ENCODE results near the gene GFOD2.

The GFOD2 gene

GRCh38 chr16:67763066-67763465 is 44.0 kb upstream of the GFOD2 start:
- Histone ChIP-seq H2BK120ac (ENCODE audit: insufficient read depth, low read length, poor library complexity) (no peak overlapping the region), H2BK5ac (ENCODE audit: low read depth, low read length, poor library complexity) (no peak overlapping the region), H3K4me3 (ENCODE audit: low read depth, low read length) (no peak overlapping the region), H3K23ac (ENCODE audit: low read length) (no peak overlapping the region), H4K12ac (ENCODE audit: low read depth, low read length) (no peak overlapping the region), H3K27ac (ENCODE audit: low read depth, low read length) (no peak overlapping the region), H2AFZ (ENCODE audit: insufficient read depth, low read length, poor library complexity) (no peak overlapping the region), H3K79me1 (ENCODE audit: low read length) (no peaks in the 10 kb centered on the region), H3K4me2 (ENCODE audit: low read length) (no peak overlapping the region), H4K8ac (ENCODE audit: low read depth, low read length) (no peak overlapping the region), H3K14ac (ENCODE audit: low read length) (no peak overlapping the region), H3K9me3 (ENCODE audit: insufficient read depth, low read depth, low read length) (no peaks in the 10 kb centered on the region), H3K27me3 (ENCODE audit: insufficient read depth, low read length) (no peaks in the 10 kb centered on the region), H3K9ac (ENCODE audit: low read length) (no peak overlapping the region), H2AK5ac (ENCODE audit: low read length) (no peak overlapping the region), H3K79me2 (ENCODE audit: control insufficient read depth, insufficient read depth, low read length, poor library complexity) (no peaks in the 10 kb centered on the region), H3K4ac (ENCODE audit: low read depth, low read length) (no peak overlapping the region), H3K36me3 (ENCODE audit: control insufficient read depth in 1 of 2, insufficient read depth in 2 of 2, low read length in 2 of 2) (peaks cover 13 to 19% of the 10 kb centered on the region in 2 experiments), H3K4me1 (ENCODE audit: control insufficient read depth in 1 of 2, insufficient read depth in 2 of 2, low read length in 2 of 2) (peaks cover 6% of the 10 kb centered on the region in 2 experiments), H4K91ac (ENCODE audit: low read depth, low read length) (no peak overlapping the region), H2BK12ac (ENCODE audit: low read length) (no peak overlapping the region), H3K18ac (ENCODE audit: low read length) (no peak overlapping the region)
- no peak for DNase-seq
- WGBS (ENCODE audit: extremely low coverage, insufficient coverage, insufficient read length) = no CpG with 5 or more reads among the region's 5 CpGs

DNA sequence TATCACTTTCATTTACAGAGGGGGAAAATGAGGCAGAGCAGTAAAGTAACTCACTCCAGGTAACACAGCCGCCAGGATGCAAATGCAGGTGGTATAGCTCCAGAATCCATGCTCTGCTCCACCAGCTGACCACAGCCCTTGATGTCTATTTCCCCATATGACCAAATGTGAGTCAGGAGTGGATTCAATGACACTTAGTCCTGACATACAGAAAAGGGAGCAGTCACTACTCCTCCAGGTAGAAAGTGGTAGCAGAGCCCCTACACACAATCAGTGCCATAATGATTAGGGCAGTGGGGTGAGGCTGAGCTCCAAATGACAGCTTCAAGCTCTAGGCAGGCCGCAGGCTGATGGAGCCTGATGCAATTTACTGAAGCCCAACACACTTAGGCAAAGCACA is 43.3 kb upstream of the GFOD2 start:
- no CpG with 5 or more reads among the region's 2 CpGs for WGBS (ENCODE audit: extremely low coverage, insufficient coverage, insufficient read length)

DNA sequence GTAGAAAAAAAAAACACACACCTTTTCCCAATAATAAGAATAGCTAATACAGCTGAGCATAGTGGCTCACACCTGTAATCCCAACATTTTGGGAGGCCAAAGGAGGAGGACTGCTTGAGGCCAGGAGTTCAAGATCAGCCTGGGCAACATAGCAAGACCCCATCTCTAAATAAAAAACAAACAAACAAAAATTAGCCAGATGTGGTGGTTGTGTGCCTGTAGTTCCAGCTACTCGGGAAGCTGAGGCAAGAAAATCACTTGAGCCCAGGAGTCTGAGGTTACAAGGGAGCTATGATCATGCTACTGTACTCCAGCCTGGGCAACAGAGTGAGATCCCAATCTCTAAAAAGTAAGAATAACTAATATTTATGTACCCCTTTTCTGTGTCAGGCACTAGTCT is 42.8 kb upstream of the GFOD2 start:
- no peak for DNase-seq
- Histone ChIP-seq H2BK120ac (ENCODE audit: insufficient read depth, low read length, poor library complexity) (no peak overlapping the region), H4K91ac (ENCODE audit: low read depth, low read length) (no peak overlapping the region), H3K4me1 (ENCODE audit: control insufficient read depth in 1 of 2, insufficient read depth in 2 of 2, low read length in 2 of 2) (peaks cover 3 to 4% of the 10 kb centered on the region in 2 experiments), H2AFZ (ENCODE audit: insufficient read depth, low read length, poor library complexity) (no peak overlapping the region), H4K8ac (ENCODE audit: low read depth, low read length) (no peak overlapping the region), H3K23ac (ENCODE audit: low read length) (no peak overlapping the region), H2BK12ac (ENCODE audit: low read length) (no peak overlapping the region), H3K27ac (ENCODE audit: low read depth, low read length) (no peak overlapping the region), H3K4me2 (ENCODE audit: low read length) (no peak overlapping the region), H4K12ac (ENCODE audit: low read depth, low read length) (no peak overlapping the region), H2BK5ac (ENCODE audit: low read depth, low read length, poor library complexity) (no peak overlapping the region), H3K36me3 (ENCODE audit: control insufficient read depth in 1 of 2, insufficient read depth in 2 of 2, low read length in 2 of 2) (peaks cover 13 to 24% of the 10 kb centered on the region in 2 experiments), H3K79me2 (ENCODE audit: control insufficient read depth, insufficient read depth, low read length, poor library complexity) (no peaks in the 10 kb centered on the region), H3K4ac (ENCODE audit: low read depth, low read length) (no peak overlapping the region), H3K4me3 (ENCODE audit: low read depth, low read length) (no peak overlapping the region), H3K18ac (ENCODE audit: low read length) (no peak overlapping the region), H2AK5ac (ENCODE audit: low read length) (no peak overlapping the region), H3K79me1 (ENCODE audit: low read length) (no peaks in the 10 kb centered on the region), H3K9ac (ENCODE audit: low read length) (no peak overlapping the region), H3K27me3 (ENCODE audit: insufficient read depth, low read length) (no peaks in the 10 kb centered on the region), H3K14ac (ENCODE audit: low read length) (no peak overlapping the region), H3K9me3 (ENCODE audit: insufficient read depth, low read depth, low read length) (no peaks in the 10 kb centered on the region)
- WGBS (ENCODE audit: extremely low coverage, insufficient coverage, insufficient read length) = no CpG with 5 or more reads among the region's 1 CpG

More for the DNA sequence above, 43.3 kb upstream of the GFOD2 start:
- Histone ChIP-seq H3K9ac (ENCODE audit: low read length) (no peak overlapping the region), H2BK120ac (ENCODE audit: insufficient read depth, low read length, poor library complexity) (no peak overlapping the region), H3K79me2 (ENCODE audit: control insufficient read depth, insufficient read depth, low read length, poor library complexity) (no peaks in the 10 kb centered on the region), H3K27me3 (ENCODE audit: insufficient read depth, low read length) (no peaks in the 10 kb centered on the region), H3K79me1 (ENCODE audit: low read length) (no peaks in the 10 kb centered on the region), H4K12ac (ENCODE audit: low read depth, low read length) (no peak overlapping the region), H2BK5ac (ENCODE audit: low read depth, low read length, poor library complexity) (no peak overlapping the region), H3K36me3 (ENCODE audit: control insufficient read depth in 1 of 2, insufficient read depth in 2 of 2, low read length in 2 of 2) (peaks cover 13 to 20% of the 10 kb centered on the region in 2 experiments), H3K4me2 (ENCODE audit: low read length) (no peak overlapping the region), H3K9me3 (ENCODE audit: insufficient read depth, low read depth, low read length) (no peaks in the 10 kb centered on the region), H2AFZ (ENCODE audit: insufficient read depth, low read length, poor library complexity) (no peak overlapping the region), H4K8ac (ENCODE audit: low read depth, low read length) (no peak overlapping the region), H4K91ac (ENCODE audit: low read depth, low read length) (no peak overlapping the region), H3K14ac (ENCODE audit: low read length) (no peak overlapping the region), H3K4me1 (ENCODE audit: control insufficient read depth in 1 of 2, insufficient read depth in 2 of 2, low read length in 2 of 2) (peaks cover 6% of the 10 kb centered on the region in 2 experiments), H2BK12ac (ENCODE audit: low read length) (no peak overlapping the region), H3K4ac (ENCODE audit: low read depth, low read length) (no peak overlapping the region), H3K27ac (ENCODE audit: low read depth, low read length) (no peak overlapping the region), H3K4me3 (ENCODE audit: low read depth, low read length) (no peak overlapping the region), H3K18ac (ENCODE audit: low read length) (no peak overlapping the region), H3K23ac (ENCODE audit: low read length) (no peak overlapping the region), H2AK5ac (ENCODE audit: low read length) (no peak overlapping the region)
- DNase-seq = no peak

- H3K9me3 ChIP-seq (ENCODE audit: insufficient read depth, low read depth, low read length) = no peaks in the 10 kb centered on the region
- H2AFZ ChIP-seq (ENCODE audit: insufficient read depth, low read length, poor library complexity) = no peak overlapping the region
- no peak overlapping the region for H3K14ac ChIP-seq (ENCODE audit: low read length)
- H3K27ac ChIP-seq (ENCODE audit: low read depth, low read length) = no peak overlapping the region
- H3K4me1 ChIP-seq (ENCODE audit: control insufficient read depth in 1 of 2, insufficient read depth in 2 of 2, low read length in 2 of 2) = no peaks in the 10 kb centered on the region
- H3K79me1 ChIP-seq (ENCODE audit: low read length) = no peaks in the 10 kb centered on the region
- H4K8ac ChIP-seq (ENCODE audit: low read depth, low read length) = no peak overlapping the region
- H2BK12ac ChIP-seq (ENCODE audit: low read length) = no peak overlapping the region
- WGBS (ENCODE audit: extremely low coverage, insufficient coverage, insufficient read length) = no CpG with 5 or more reads among the region's 4 CpGs
- DNase-seq = no peak
- no peak overlapping the region for H3K18ac ChIP-seq (ENCODE audit: low read length)
- no peaks in the 10 kb centered on the region for H3K27me3 ChIP-seq (ENCODE audit: insufficient read depth, low read length)
- no peak overlapping the region for H2BK5ac ChIP-seq (ENCODE audit: low read depth, low read length, poor library complexity)
- no peak overlapping the region for H4K91ac ChIP-seq (ENCODE audit: low read depth, low read length)
- no peak overlapping the region for H3K4ac ChIP-seq (ENCODE audit: low read depth, low read length)
- H2AK5ac ChIP-seq (ENCODE audit: low read length) = no peak overlapping the region
- H3K4me3 ChIP-seq (ENCODE audit: low read depth, low read length) = no peak overlapping the region
- H3K23ac ChIP-seq (ENCODE audit: low read length) = peak overlapping the region; percentile 58
- H3K9ac ChIP-seq (ENCODE audit: low read length) = no peak overlapping the region
- no peak overlapping the region for H2BK120ac ChIP-seq (ENCODE audit: insufficient read depth, low read length, poor library complexity)
- no peaks in the 10 kb centered on the region for H3K79me2 ChIP-seq (ENCODE audit: control insufficient read depth, insufficient read depth, low read length, poor library complexity)
- no peak overlapping the region for H4K12ac ChIP-seq (ENCODE audit: low read depth, low read length)
- no peak overlapping the region for H3K4me2 ChIP-seq (ENCODE audit: low read length)
- H3K36me3 ChIP-seq (ENCODE audit: control insufficient read depth in 1 of 2, insufficient read depth in 2 of 2, low read length in 2 of 2) = peaks cover 13 to 24% of the 10 kb centered on the region in 2 experiments
These were observed 41.8 kb upstream of the GFOD2 start for GRCh38 chr16:67760956-67761230.
